Subcutaneous abdominal adipose tissue (tissue), 5 donors: Measurements from ENCODE around the gene TMC8.

ENCODE experiments used
- H3K27ac ChIP-seq: one replicate; pipeline ENCODE4 v1.7.0; 2013; ENCODE audit warnings: low read depth, mild to moderate bottlenecking, inconsistent platforms, low read length, moderate library complexity
- H3K27me3 ChIP-seq, 5 donors: one replicate each; pipeline ENCODE4 v1.7.0; 2013; ENCODE audit warnings: low read length in 5 of 5, inconsistent platforms in 1 of 5; ENCODE audit not compliant: control insufficient read depth in 5 of 5, insufficient read depth in 4 of 5
- H3K36me3 ChIP-seq, 5 donors: one replicate each; pipeline ENCODE4 v1.7.0; 2013; ENCODE audit warnings: low read length in 5 of 5; ENCODE audit not compliant: control insufficient read depth in 5 of 5, insufficient read depth in 5 of 5
- H3K4me1 ChIP-seq, 5 donors: one replicate each; pipeline ENCODE4 v1.7.0; 2013; ENCODE audit warnings: low read length in 5 of 5, mild to moderate bottlenecking in 3 of 5, moderate library complexity in 1 of 5; ENCODE audit not compliant: control insufficient read depth in 5 of 5, insufficient read depth in 5 of 5
- H3K4me3 ChIP-seq, 5 donors: one replicate each; pipeline ENCODE4 v1.7.0; 2013; ENCODE audit warnings: low read length in 5 of 5, low read depth in 1 of 5
- H3K9ac ChIP-seq, 5 donors: one replicate each; pipeline ENCODE4 v1.7.0; 2013; ENCODE audit warnings: low read length in 5 of 5, mild to moderate bottlenecking in 4 of 5, moderate library complexity in 3 of 5
- H3K9me3 ChIP-seq, 5 donors: one replicate each; pipeline ENCODE4 v1.7.0; 2013; ENCODE audit warnings: low read length in 5 of 5; ENCODE audit not compliant: control insufficient read depth in 5 of 5
- donor health status: healthy.
- donor health status: healthy.
- donor health status: healthy.
- donor health status: healthy.
- donor health status: healthy.

Gene TMC8

DNA sequence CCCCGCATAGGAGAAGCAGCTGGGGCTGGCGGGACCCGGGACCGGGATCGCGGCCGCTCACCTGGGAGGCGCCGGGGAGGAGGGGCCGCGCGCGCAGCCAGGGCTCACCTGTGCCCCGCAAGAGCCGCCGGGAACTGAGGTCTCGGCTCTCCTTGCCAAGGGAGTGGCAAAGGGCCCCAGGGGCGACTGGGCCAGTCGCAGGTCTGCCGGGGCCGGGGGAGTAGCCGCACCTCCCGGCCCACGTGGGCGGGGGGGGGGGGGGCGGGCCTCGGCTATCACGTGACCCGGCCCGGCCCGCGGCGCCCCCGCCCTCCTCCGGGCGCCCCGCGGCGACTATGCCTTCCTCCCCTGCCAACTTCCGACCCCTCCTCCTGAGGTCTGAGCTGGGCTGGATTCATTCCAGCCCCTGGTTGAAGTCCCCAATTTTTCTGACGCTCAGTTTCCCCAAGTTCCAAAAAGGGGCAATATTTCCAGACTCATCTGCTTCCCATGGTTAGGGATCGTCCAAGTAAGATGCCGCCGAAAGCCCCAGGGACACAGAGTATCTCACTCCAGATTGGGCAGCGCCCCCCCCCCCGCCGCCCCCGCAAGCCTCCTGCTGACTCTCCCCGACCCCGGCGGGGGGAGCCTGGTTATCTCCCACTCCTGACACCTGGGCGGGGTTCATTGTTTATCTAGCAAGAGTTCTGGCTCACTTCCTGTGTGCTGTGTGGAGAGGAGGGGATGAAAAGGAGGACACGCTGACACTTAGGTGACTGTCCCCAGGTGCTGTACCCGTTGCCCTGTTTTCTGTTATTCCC, 1.8 kb upstream of the TMC8 start, which contains the start of gene TMC6:
Gene TMC6, minus strand, starts transcription at position 205 of the 800 bp plus-strand sequence. CDS start 1,923 bp downstream, outside the sequence.
- Histone ChIP-seq H3K4me3 (peak within 1 kb of the TSS; percentile 40 to 81 (median 74)), H3K9me3 (no peaks in the 10 kb centered on the region), H3K9ac (peak within 1 kb of the TSS in 4 of 5 donors; percentile 79 to 86 (median 82)), H3K4me1 (peaks cover 7 to 93% (median 83%) of the 10 kb centered on the region in 5 donors), H3K27ac (peak within 1 kb of the TSS; percentile 84), H3K36me3 (peaks cover 0 to 26% (median 12%) of the 10 kb centered on the region in 5 donors), H3K27me3 (peaks cover 0 to 12% (median 0%) of the 10 kb centered on the region in 5 donors)

DNA sequence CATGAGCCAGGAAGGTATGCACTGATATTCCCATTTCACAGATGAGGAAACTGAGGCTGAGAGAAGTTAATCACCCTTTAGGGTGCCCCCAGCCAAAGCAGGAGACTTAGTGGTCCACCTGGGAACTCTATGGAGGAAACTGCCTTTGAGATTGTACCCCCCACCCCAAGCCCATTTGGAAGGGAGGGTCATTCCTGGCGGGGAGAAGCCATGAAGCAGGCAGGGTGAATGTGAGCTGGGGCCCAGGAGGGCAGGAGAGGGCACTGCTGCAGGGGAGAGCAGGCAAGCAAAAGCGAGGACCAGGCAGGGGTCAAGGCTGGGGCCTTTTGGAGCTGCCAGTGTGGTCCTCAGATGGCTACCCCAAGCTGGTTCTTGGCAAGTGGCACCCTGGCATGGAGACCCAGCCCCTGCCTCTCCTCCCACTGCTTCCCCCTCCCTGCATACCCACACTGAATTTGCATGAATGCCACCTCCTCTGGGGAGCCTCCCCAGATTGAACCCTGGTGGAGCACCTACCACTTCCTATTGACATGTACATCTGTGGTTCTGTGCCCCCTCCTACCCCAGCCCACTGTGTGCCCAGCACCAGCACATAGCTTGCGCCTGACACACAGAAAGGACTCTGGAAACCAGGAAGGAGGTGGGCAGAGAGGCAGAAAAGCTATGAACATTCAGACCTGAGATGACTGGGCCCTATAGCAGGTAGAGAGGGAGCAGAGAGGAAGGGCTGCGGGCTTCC, 1.1 kb upstream of the TMC8 start:
- H3K4me1 ChIP-seq, result peaks cover 12 to 93% (median 83%) of the 10 kb centered on the region in 5 donors
- peaks cover 0 to 18% (median 6%) of the 10 kb centered on the region in 5 donors for H3K36me3 ChIP-seq
- no peaks in the 10 kb centered on the region for H3K9me3 ChIP-seq
- no peak overlapping the region for H3K9ac ChIP-seq
- H3K27me3 ChIP-seq, result peaks cover 0 to 12% (median 0%) of the 10 kb centered on the region in 5 donors
- peak overlapping the region; percentile 46 for H3K27ac ChIP-seq
- peak overlapping the region in 2 of 5 donors; percentile 77 to 81 for H3K4me3 ChIP-seq

DNA sequence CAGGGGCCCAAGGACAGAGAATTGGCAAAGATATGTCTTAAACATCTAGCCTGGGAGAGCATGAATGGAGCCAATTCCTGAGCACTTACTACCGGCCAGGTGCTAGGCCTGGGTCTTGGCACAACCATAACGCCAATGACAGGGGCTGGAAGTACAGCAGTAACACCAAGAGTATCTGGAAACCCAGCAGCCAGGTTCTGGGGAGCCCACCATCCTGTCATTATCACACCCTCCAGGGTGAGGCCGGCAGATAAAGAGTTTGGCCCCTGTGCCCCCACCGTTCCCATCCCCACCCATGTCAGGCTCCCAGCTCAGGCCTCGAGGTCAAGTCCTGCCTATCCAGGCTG, 508 bp upstream of the TMC8 start:
- Histone ChIP-seq H3K36me3 (peaks cover 0 to 15% (median 4%) of the 10 kb centered on the region in 5 donors), H3K27me3 (peaks cover 0 to 12% (median 0%) of the 10 kb centered on the region in 5 donors), H3K4me3 (peak overlapping the region in 1 of 5 donors; percentile 55), H3K27ac (peak overlapping the region; percentile 46), H3K9ac (no peak overlapping the region), H3K9me3 (no peaks in the 10 kb centered on the region), H3K4me1 (peaks cover 12 to 89% (median 79%) of the 10 kb centered on the region in 5 donors)

DNA sequence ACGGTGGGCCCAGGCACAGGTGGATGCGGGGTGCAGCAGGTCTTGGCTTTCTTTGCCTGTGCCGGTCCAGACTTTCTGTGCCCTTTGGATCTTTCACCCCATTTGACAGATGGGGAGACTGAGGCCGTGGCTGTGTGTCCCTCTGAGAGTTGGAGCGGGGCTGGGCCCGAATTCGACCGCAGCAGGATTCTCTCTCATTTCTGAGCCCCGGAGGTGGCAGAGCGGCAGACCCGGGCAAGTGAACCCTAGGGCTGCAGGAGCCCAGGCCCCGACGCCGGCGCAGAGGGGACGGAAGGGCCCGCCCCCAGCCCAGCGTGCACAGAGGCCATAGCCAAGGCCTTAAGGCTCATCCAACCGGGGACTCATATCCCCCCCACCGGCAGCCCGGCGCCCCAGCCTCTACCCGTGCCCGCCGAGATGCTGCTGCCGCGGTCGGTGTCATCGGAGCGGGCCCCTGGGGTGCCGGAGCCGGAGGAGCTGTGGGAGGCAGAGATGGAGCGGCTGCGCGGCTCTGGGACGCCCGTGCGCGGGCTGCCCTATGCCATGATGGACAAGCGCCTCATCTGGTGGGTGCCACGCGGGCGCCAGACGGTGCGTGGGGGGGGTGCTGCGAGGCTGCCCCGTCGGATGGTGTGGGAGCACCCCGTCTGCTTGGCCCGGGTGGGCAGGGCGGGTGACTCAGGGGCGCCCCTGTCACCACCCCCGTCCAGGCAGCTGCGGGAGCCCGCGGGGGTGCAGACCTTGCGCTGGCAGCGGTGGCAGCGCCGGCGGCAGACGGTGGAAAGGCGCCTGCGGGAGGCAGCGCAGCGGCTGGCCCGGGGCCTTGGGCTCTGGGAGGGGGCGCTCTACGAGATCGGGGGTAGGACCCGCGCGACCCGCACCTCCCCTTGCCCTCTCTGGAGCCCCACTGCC, 857 bp downstream of the TMC8 start:
- no peak overlapping the region for H3K27ac ChIP-seq
- peak overlapping the region in 4 of 5 donors; percentile 3 to 55 (median 28) for H3K4me3 ChIP-seq
- H3K9me3 ChIP-seq, result no peaks in the 10 kb centered on the region
- peaks cover 0 to 6% (median 0%) of the 10 kb centered on the region in 5 donors for H3K36me3 ChIP-seq
- peaks cover 10 to 75% (median 66%) of the 10 kb centered on the region in 5 donors for H3K4me1 ChIP-seq
- no peak overlapping the region for H3K9ac ChIP-seq
- peaks cover 0 to 12% (median 0%) of the 10 kb centered on the region in 5 donors for H3K27me3 ChIP-seq

DNA sequence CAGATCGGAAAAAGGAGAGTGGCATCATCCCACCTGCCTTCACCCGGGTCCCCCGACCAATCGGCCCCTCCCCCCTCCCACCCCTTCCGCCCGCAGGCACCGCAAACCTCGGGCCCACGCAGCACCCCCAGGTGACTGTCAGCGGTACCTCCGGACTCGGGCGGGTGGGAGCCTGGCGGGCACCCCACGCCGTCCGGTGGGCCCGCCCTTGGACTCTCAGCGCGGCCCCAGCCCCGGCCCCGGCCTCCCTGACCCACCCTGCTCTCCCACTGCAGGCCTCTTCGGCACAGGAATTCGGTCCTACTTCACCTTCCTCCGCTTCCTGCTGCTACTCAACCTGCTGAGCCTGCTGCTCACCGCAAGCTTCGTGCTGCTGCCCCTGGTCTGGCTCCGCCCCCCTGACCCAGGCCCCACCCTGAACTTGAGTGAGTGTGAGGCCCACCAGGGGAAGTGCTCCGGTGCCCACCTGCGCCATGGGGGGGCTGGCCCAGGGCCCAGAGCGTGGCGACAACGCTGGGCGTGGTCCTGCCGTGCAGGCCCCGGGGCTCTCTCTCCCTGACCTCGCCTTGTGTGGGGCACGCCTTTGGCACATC, 1.6 kb downstream of the TMC8 start:
- Histone ChIP-seq H3K4me1 (peaks cover 7 to 68% (median 60%) of the 10 kb centered on the region in 5 donors), H3K4me3 (peak overlapping the region in 2 of 5 donors; percentile 22 to 55), H3K9me3 (no peaks in the 10 kb centered on the region), H3K27ac (no peak overlapping the region), H3K36me3 (peaks cover 0 to 6% (median 0%) of the 10 kb centered on the region in 5 donors), H3K27me3 (peaks cover 0 to 12% (median 0%) of the 10 kb centered on the region in 5 donors), H3K9ac (no peak overlapping the region)

DNA sequence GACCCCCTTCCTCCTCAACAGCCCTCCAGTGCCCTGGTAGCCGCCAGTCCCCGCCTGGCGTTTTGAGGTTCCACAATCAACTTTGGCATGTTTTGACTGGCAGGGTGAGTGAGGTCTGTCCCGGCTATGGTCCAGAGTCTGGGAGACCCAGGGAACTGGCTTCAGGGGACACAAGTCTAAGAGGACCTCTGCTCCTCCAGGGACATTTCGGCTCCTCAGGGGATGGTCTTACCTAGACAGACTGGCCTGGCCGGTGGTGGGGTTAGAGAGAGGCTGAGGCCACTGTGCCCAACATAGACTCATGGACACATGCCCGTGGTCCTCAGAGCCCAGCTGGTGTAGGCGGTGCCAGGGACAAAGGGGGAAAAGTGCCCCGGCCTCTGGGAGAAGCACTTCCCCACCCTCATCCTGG, 2.2 kb downstream of the TMC8 start:
- H3K4me3 ChIP-seq, result peak overlapping the region in 1 of 5 donors; percentile 55
- H3K9ac ChIP-seq, result no peak overlapping the region
- peaks cover 0 to 12% (median 0%) of the 10 kb centered on the region in 5 donors for H3K27me3 ChIP-seq
- peaks cover 7 to 68% (median 54%) of the 10 kb centered on the region in 5 donors for H3K4me1 ChIP-seq
- no peaks in the 10 kb centered on the region for H3K9me3 ChIP-seq
- H3K36me3 ChIP-seq, result peaks cover 0 to 6% (median 0%) of the 10 kb centered on the region in 5 donors
- no peak overlapping the region for H3K27ac ChIP-seq

DNA sequence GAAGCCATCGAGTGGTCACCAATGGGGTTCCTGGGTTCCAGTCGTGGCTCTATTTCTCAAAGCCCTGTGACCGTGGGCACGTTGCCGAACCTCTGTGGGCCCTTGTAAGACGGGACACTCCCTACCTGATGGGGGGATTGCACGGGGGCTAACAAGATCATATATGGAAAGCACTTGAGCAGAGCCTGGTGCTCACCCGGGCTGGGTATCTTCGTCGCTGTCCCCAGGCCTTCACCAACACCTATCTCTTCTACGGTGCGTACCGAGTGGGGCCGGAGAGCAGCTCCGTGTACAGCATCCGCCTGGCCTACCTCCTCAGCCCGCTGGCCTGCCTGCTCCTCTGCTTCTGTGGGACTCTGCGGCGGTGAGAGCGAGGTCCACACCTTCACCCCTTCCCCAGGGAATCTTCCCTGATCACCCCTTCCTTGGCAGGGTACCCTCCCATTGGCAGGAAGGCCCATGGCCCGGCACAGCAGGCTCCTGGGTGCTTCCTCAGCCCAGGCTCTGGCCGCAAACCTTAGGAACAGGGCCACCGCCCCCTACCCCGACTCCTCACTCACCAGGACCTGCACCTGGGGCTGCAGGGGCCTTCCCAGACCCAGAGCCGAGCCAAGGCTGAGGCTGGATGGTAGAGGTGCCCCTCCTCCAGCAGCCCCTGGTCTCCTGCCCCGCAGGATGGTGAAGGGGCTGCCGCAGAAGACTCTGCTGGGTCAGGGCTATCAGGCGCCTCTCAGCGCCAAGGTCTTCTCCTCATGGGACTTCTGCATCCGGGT, 2.8 kb downstream of the TMC8 start:
- no peak overlapping the region for H3K27ac ChIP-seq
- H3K4me3 ChIP-seq, result no peak overlapping the region
- peaks cover 0 to 12% (median 0%) of the 10 kb centered on the region in 5 donors for H3K27me3 ChIP-seq
- H3K9ac ChIP-seq, result no peak overlapping the region
- H3K9me3 ChIP-seq, result no peaks in the 10 kb centered on the region
- H3K36me3 ChIP-seq, result peaks cover 0 to 6% (median 0%) of the 10 kb centered on the region in 5 donors
- H3K4me1 ChIP-seq, result peaks cover 7 to 63% (median 50%) of the 10 kb centered on the region in 5 donors

DNA sequence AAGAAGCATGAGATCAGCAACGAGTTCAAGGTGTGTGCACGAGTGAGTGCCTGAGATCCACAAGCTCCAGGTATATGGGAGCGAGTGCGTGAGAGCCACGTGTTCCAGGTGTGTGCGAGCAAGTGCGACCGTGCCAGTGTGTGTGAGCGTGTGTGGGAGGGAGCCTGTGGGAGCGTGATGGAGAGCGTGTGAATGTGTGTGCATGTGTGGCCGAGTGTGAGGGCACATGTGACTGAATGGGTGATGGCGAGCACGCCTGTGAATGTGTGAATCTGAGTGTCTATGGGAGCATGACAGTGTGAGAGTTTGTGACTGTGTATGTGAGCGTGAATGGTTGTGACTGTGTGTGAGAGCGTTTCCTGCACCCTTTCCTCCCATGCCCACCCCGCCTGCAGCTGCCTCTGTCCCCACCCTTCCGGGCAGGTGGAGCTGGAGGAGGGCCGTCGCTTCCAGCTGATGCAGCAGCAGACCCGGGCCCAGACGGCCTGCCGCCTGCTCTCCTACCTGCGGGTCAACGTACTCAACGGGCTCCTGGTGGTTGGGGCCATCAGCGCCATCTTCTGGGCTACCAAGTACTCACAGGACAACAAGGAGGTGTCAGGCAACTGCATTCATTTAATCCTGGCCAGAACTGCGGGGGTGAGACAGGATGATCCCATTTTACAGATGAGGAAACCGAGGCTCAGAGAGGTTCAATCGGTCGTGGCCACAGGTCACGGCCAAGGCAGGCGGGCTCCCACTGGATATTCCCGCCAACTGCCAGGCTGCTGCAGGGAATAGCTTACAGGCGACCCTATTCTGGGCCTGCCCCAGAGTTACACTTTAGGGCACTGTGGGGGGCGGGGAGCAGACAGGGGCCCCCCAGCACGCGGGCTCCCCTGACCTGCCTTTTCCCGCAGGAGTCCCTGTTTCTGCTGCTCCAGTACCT, 3.7 kb downstream of the TMC8 start:
- peaks cover 7 to 62% (median 42%) of the 10 kb centered on the region in 5 donors for H3K4me1 ChIP-seq
- H3K4me3 ChIP-seq, result peak overlapping the region in 2 of 5 donors; percentile 5 to 29
- peaks cover 0 to 6% (median 0%) of the 10 kb centered on the region in 5 donors for H3K36me3 ChIP-seq
- H3K9ac ChIP-seq, result no peak overlapping the region
- peaks cover 0 to 12% (median 0%) of the 10 kb centered on the region in 5 donors for H3K27me3 ChIP-seq
- no peak overlapping the region for H3K27ac ChIP-seq
- H3K9me3 ChIP-seq, result no peaks in the 10 kb centered on the region
